Nephron (organoid): ENCODE measurements around the gene CDHR2.

ENCODE experiments used
- H3K27ac Mint-ChIP-seq, 3 experiments: 2 replicates each; pipeline ENCODE4 v1.8.0; 2020; ENCODE audit warnings: mixed read lengths in 3 of 3, mild to moderate bottlenecking in 2 of 3, moderate library complexity in 1 of 3
- H3K27me3 Mint-ChIP-seq: 2 replicates; pipeline ENCODE4 v1.8.0; 2021; ENCODE audit warnings: low read depth, mild to moderate bottlenecking, moderate library complexity, mixed read lengths
- H3K36me3 Mint-ChIP-seq: 2 replicates; pipeline ENCODE4 v1.8.0; 2020; ENCODE audit warnings: low read depth, mixed read lengths
- H3K4me1 Mint-ChIP-seq: 2 replicates; pipeline ENCODE4 v1.8.0; 2020; ENCODE audit warnings: mixed read lengths
- H3K4me3 Mint-ChIP-seq, 3 experiments: 2 replicates each; pipeline ENCODE4 v1.8.0; 2020; ENCODE audit warnings: mild to moderate bottlenecking in 3 of 3, mixed read lengths in 3 of 3, moderate library complexity in 2 of 3
- H3K9me3 Mint-ChIP-seq: 2 replicates; pipeline ENCODE4 v1.8.0; 2020; ENCODE audit warnings: mixed read lengths
- TF ChIP-seq, protein P1 (sequence below), 3 experiments: fragments of 200-600 bp; sonication (generic); IDR thresholded peaks; one replicate each; pipeline ENCODE4 v1.5.0; 2021; ENCODE audit warnings: antibody characterized with exemption in 3 of 3; ENCODE audit not compliant: unreplicated experiment in 3 of 3

Gene CDHR2

DNA sequence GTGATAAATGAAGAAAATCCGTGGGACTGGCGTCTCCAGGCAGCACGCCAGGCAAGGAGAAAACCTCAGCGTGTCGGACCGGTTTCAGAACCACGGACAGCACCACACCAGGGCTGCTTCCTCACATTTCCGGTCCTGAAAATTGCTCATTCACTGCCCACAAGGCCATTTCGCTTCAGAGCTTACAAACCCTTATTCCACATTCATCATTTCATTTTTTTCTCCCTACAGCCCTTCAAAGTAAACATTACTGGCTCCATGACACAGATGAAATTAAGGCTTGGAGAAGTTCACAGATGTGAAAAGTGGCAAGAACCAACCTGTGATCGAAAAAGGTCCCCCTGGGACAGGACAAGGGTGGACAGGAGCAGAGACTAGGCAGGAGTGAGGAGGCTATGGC lies 62.3 kb downstream of the CDHR2 start:
- Mint-ChIP-seq H3K4me1 (peaks cover 7% of the 10 kb centered on the region), H3K4me3 (peak overlapping the region; percentile 5 to 33 (median 10)), H3K27ac (no peak overlapping the region), H3K27me3 (peaks cover 61% of the 10 kb centered on the region), H3K36me3 (no peaks in the 10 kb centered on the region), H3K9me3 (no peaks in the 10 kb centered on the region)
- TF ChIP-seq, protein P1, sequence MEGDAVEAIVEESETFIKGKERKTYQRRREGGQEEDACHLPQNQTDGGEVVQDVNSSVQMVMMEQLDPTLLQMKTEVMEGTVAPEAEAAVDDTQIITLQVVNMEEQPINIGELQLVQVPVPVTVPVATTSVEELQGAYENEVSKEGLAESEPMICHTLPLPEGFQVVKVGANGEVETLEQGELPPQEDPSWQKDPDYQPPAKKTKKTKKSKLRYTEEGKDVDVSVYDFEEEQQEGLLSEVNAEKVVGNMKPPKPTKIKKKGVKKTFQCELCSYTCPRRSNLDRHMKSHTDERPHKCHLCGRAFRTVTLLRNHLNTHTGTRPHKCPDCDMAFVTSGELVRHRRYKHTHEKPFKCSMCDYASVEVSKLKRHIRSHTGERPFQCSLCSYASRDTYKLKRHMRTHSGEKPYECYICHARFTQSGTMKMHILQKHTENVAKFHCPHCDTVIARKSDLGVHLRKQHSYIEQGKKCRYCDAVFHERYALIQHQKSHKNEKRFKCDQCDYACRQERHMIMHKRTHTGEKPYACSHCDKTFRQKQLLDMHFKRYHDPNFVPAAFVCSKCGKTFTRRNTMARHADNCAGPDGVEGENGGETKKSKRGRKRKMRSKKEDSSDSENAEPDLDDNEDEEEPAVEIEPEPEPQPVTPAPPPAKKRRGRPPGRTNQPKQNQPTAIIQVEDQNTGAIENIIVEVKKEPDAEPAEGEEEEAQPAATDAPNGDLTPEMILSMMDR (IDR thresholded peaks at IDR 0.05; ENCODE audit: unreplicated experiment in 3 of 3) = no peak

DNA sequence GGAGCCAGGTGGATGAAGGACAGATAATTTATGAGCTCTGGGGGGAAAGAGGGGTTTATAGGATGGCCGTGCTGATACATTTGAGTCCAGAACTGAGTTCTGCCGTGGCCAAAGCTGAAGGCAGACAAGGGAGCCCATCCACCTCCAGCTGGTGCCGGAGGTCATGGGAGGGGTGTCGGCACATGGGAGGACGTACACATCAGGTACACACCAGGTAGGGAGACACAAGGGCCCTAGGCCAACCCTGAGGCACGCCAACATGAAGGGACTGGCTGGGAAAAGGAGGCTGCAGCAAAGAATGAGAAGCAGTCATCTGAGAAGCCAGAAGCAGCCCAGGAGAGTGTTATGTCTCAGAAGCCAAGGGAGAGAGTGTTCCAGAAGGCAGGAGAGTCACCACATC lies 62.9 kb downstream of the CDHR2 start:
- Mint-ChIP-seq H3K9me3 (no peaks in the 10 kb centered on the region), H3K27ac (no peak overlapping the region), H3K36me3 (no peaks in the 10 kb centered on the region), H3K27me3 (peaks cover 67% of the 10 kb centered on the region), H3K4me1 (peaks cover 7% of the 10 kb centered on the region), H3K4me3 (peak overlapping the region in 2 of 3 experiments; percentile 3 to 14)
- TF ChIP-seq, protein P1 (IDR thresholded peaks at IDR 0.05; ENCODE audit: unreplicated experiment in 3 of 3) = no peak

DNA sequence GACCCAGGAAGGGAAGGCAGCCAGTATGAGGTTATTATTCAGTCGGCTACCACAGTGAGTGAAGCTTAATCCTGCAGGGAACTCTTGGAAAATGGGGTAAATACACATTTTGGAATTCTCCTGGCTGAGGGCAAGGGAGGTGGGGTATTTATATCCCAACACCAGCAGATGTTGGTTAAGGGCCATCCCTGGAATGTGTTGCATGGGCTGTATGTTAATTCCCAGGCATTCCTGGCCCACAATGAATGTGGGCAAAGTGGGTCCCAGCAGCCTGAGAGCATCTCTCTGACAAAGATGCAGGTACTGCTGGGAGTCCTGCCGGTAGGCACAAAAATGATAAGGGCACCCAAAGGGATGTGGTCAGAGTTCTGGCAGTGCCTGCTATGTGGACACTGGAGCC lies 63.7 kb downstream of the CDHR2 start:
- TF ChIP-seq, protein P1 (IDR thresholded peaks at IDR 0.05; ENCODE audit: unreplicated experiment in 3 of 3) = no peak
- no peaks in the 10 kb centered on the region for H3K9me3 Mint-ChIP-seq
- no peak overlapping the region for H3K4me3 Mint-ChIP-seq
- H3K36me3 Mint-ChIP-seq = no peaks in the 10 kb centered on the region
- no peak overlapping the region for H3K27ac Mint-ChIP-seq
- peaks cover 75% of the 10 kb centered on the region for H3K27me3 Mint-ChIP-seq
- peaks cover 7% of the 10 kb centered on the region for H3K4me1 Mint-ChIP-seq

DNA sequence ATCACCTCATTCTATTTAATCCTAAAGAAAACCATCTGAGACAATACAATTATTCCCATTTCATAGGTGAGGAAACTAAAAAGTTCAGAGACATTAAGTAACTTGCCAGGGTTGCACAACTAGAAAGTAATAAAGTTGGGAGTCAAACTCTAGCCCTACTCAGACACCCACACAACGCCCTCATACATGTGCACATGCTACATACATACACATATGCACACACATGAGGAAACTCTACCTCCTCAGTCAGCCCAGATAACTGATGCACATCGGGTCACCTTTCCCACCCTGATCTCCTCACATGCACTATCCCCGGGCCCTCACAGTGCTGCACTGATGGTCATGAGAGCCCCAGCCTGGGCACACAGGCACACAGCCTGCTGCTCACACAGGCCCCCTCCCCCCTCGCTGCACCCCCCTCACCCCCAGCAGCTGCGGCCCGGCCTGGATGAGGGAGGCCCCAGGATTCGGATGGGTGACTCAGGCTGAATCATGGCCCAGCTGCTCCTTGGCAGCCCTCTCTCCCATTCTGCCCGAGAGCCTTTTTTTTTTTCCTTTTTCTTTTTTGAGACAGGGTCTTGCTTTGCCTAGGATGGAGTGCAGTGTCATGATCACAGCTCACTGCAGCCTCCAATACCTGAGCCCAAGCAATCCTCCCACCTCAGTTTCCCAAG lies 65.8 kb downstream of the CDHR2 start:
- no peaks in the 10 kb centered on the region for H3K36me3 Mint-ChIP-seq
- no peak overlapping the region for H3K27ac Mint-ChIP-seq
- H3K4me3 Mint-ChIP-seq = no peak overlapping the region
- H3K4me1 Mint-ChIP-seq = no peaks in the 10 kb centered on the region
- TF ChIP-seq, protein P1 (IDR thresholded peaks at IDR 0.05; ENCODE audit: unreplicated experiment in 3 of 3) = no peak
- H3K9me3 Mint-ChIP-seq = no peaks in the 10 kb centered on the region
- H3K27me3 Mint-ChIP-seq = peaks cover 87% of the 10 kb centered on the region

DNA sequence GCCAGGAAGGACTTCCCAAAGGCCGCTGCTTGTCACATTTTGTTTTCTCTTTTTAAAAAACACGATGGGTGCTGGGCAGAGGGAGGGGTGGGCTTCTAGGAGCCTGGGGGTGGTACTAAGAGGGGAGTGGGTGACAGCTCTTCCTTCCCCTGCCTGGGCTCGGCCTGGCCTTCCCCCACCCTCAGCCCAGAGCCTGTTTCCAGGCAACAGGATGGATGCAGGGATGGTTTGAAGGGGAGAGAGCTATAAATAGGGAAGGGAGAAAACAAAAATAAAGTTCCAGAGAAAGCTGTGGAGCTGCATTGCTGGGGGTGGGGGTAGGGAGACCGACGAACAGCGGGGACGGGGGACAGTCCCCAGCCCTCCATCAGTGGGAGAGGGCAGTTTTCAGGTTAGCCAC lies 67.4 kb downstream of the CDHR2 start:
- no peak overlapping the region for H3K27ac Mint-ChIP-seq
- no peaks in the 10 kb centered on the region for H3K36me3 Mint-ChIP-seq
- H3K27me3 Mint-ChIP-seq = peaks cover 96% of the 10 kb centered on the region
- H3K4me3 Mint-ChIP-seq = no peak overlapping the region
- H3K9me3 Mint-ChIP-seq = no peaks in the 10 kb centered on the region
- H3K4me1 Mint-ChIP-seq = no peaks in the 10 kb centered on the region
- TF ChIP-seq, protein P1 (IDR thresholded peaks at IDR 0.05; ENCODE audit: unreplicated experiment in 3 of 3) = no peak

DNA sequence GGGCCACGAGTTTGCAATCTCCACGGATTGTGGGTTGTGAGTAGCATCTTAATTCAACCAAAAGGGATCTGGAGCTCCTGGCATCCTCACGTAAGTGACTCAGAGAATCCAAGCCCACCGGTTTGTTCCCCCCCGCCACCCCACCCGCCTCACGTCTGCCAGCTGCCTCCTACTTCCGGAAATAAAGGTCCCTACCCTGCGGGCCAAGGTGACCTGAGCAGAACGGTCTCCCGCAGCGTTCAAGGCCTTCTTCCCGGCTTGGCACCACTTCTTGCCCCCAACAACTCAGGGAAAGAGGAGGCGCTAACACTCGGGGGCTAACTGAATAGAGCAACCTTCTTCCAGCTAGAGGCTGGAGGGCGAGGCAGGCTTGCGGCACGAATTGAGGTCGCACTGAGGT lies 69.6 kb downstream of the CDHR2 start:
- Mint-ChIP-seq H3K4me1 (no peaks in the 10 kb centered on the region), H3K27ac (no peak overlapping the region), H3K36me3 (no peaks in the 10 kb centered on the region), H3K27me3 (peaks cover 98% of the 10 kb centered on the region), H3K4me3 (no peak overlapping the region), H3K9me3 (no peaks in the 10 kb centered on the region)
- TF ChIP-seq, protein P1 (IDR thresholded peaks at IDR 0.05; ENCODE audit: unreplicated experiment in 3 of 3) = no peak
